GM11168 (cell line): ENCODE measurements around the gene TULP4.
"Not testable (repeated sequence)": the region's sequence is repeated elsewhere in the genome, so short reads cannot be mapped to it uniquely, and the experiment has no call there.

ENCODE experiments used
- in situ Hi-C: fragments of 300-500 bp; cut with MboI; formaldehyde crosslinking; loops from one replicate; pipeline ENCODE4 v1.12.0; 2022; ENCODE audit warnings: low sequenced_read_pairs; ENCODE audit not compliant: unreplicated experiment

TULP4 gene

GRCh38 chr6:158543606-158544185, 231.4 kb downstream of the TULP4 start:
- in situ Hi-C loops, result no loop called here

- in situ Hi-C loops, result no loop called here
Measured at GRCh38 chr6:158544428-158544827, 232.2 kb downstream of the TULP4 start.

- in situ Hi-C loops, result no loop called here
Measured at GRCh38 chr6:158545043-158545966, 233.0 kb downstream of the TULP4 start.

- in situ Hi-C loops, result no loop called here
Measured at GRCh38 chr6:158548418-158549161, 236.3 kb downstream of the TULP4 start.

GRCh38 chr6:158552055-158552795, 240.0 kb downstream of the TULP4 start:
- in situ Hi-C loops, result no loop called here

- in situ Hi-C loops, result no loop called here
Measured at GRCh38 chr6:158552796-158553138, 240.5 kb downstream of the TULP4 start.

GRCh38 chr6:158554611-158555361, 242.5 kb downstream of the TULP4 start:
- in situ Hi-C loops, result no loop called here

- in situ Hi-C loops, result no loop called here
Measured at GRCh38 chr6:158556113-158556512, 243.8 kb downstream of the TULP4 start.

- in situ Hi-C loops, result not testable (repeated sequence)
Measured at GRCh38 chr6:158557110-158557509, 244.8 kb downstream of the TULP4 start.

GRCh38 chr6:158557927-158558326, 245.7 kb downstream of the TULP4 start:
- in situ Hi-C loops, result no loop called here

- in situ Hi-C loops, result no loop called here
Measured at GRCh38 chr6:158558415-158559306, 246.4 kb downstream of the TULP4 start.

GRCh38 chr6:158559338-158559894, 247.2 kb downstream of the TULP4 start:
- in situ Hi-C loops, result no loop called here

GRCh38 chr6:158559895-158560835, 247.9 kb downstream of the TULP4 start, which contains the start of gene TMEM181:
TMEM181 (plus strand) TSS chr6:158560091; CDS start chr6:158560225, 134 bp downstream.
- in situ Hi-C loops, result no loop called here

GRCh38 chr6:158560836-158561320, 248.6 kb downstream of the TULP4 start:
- in situ Hi-C loops, result no loop called here
